HG03045 (cell line): ENCODE results near the gene ADGRD1.

ENCODE experiments used
- ATAC-seq: cut with Tn5 transposase; IDR thresholded peaks from one replicate; pipeline ENCODE4 v1.9.1; 2021; ENCODE audit warnings: mild to moderate bottlenecking, moderate library complexity; ENCODE audit not compliant: unreplicated experiment

Gene ADGRD1

GRCh38 chr12:131130311-131130911 lies 176.7 kb downstream of the ADGRD1 start:
- ATAC-seq = no peak

- no peak for ATAC-seq
Measured at GRCh38 chr12:131131077-131131807, 177.5 kb downstream of the ADGRD1 start.

GRCh38 chr12:131131808-131132117 lies 178.1 kb downstream of the ADGRD1 start:
- ATAC-seq = no peak

DNA sequence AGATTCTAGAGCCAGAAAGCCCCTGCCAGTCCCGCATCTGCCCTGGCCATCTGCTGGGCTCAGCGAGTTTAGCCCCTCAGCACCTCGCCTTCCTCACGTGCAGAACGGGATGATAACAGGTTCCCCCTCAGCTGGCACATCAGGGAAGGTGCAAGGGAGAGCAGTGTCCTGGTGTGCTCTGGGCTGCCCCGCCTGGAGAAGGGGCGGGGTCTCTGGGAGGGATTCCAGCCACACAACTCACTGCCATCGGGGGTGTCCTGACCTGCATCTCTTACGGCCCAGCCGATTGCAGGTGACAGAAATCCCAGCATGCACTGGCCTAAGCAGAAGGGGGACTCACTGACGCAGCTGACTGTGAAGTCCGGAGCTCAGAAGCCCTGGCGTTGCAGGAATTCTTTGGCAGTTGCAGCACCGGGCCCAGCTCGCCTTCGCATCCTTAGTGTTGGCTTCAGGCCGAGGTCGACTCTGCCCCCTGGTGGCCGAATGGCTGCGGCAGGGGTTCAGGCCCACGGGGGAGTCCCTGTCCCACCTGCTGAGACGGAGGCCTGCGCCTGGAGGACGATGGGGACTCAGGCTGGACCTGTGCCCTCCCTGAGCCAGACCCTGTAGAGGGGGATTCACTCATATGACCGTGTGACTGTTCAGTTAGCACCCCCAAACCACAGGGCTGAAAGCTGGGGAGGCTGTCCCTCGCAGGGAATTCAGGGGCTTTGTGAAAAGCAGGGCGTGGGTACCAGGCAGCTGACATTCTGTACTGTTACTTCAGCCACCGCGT lies 178.6 kb downstream of the ADGRD1 start:
- peak; percentile 54 for ATAC-seq

GRCh38 chr12:131133015-131133905 lies 179.6 kb downstream of the ADGRD1 start:
- ATAC-seq = no peak

- ATAC-seq = no peak
Measured at GRCh38 chr12:131133994-131134393, 180.3 kb downstream of the ADGRD1 start.

DNA sequence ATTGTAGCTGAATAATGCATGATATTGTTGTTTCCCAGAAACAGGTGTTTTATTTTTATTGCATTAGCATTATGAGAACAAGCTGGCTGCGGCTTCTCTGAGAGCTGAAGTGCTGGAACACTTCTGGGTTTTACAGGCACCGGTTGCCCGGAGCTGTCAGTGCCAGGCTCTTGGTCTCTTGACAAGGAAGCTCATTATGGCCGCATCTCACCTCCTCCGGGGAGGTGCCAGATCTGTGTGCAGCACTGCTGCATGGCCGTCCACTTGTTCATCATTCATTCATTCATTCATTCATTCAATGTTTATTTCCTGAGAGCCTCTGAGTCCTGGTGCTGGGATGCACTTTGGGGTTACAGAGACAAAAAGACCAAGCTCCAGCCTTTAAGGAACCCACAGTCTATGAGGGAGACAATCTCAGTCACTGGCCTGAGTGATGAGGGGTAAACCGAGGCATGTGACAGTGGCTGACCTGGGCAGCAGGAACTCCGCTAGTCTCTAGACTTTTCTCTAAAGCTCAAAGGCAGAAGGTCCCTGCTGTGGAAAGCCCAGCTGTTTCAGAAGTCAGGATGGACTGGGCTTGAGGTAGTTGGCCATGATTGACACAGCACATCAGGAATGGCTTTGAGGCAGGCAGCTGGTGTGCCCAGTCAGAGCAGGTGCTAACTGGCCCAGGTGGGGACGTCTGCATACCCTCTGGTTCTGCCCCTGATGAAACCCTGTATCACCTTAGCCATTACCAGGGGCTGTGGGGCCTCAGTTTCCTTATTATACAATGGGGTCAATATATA lies 181.0 kb downstream of the ADGRD1 start:
- ATAC-seq = no peak

- no peak for ATAC-seq
Measured at GRCh38 chr12:131135311-131135785, 181.6 kb downstream of the ADGRD1 start.

DNA sequence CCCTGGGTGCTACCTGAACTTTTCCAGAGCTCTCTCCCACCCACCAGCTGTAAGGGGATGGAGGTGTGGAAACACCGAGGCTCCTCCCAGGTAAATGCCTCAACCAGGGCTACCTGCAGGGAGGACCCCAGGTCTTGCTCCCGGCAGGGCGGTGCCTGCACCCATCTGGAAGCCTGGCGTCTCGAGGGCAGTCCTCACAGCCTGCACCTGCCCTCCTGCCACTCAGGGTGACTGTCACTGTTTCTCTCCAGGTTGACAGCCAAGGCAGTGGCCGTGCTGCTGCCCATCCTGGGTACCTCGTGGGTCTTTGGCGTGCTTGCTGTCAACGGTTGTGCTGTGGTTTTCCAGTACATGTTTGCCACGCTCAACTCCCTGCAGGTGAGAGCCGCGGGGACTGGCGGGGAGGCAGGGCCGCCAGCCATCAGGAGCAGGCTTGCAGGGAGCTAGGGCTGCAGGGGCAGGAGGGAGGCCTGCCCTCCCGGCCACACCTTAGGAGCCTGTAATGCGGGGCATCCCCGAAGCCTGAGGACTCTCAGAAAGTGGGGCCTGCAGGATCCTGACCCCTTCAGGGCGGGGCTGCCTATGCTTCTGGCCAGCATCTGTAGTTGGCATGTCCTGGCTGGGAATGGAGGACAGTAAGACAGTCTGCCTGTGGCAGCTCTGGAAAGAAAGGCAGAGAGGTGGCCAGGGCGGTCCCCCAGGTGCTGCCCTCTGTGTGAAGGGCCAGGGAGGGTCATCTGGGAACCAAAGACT lies 182.3 kb downstream of the ADGRD1 start:
- no peak for ATAC-seq

GRCh38 chr12:131136539-131136872 lies 182.8 kb downstream of the ADGRD1 start:
- ATAC-seq = no peak

DNA sequence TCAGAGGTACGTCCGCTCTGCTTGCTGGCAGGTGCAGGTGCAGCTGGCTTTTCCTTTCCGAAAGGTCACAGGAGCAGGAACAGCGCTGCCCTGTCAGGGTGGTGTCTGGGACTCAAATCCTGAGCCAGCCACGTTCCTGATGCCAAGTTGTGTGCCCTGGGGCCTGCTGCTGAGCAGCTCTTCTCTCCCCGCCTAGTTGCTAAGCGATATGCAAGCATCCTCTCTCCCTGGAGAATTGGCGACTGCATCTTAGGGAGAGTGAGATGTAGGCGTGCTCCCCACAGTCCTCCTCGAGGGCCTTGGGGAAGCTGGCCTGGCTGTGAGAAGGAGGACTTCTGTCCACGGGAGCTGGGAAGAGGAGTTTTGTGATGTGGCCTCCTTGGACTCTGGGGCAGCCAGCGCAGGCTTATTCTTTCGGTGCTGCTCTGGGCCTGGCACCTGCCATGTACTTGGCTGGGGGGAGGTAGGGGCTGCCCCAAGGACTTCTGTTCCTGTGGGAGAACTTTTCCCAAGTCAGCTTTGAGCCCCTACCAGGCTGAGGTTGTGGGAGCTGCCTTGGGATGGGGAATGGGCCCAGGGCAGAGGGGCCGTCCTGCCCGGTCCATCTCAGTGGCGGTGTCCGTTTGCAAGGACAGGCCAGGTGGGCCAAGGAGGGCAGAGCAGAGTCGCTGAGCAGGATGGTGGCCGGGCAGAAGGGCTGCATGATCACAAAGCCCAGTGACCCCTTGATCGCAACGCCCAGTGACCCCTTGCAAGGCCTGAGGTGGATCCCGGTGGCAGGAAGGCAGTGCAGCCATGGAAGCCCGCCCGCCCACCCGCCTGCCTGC lies 183.5 kb downstream of the ADGRD1 start:
- no peak for ATAC-seq

DNA sequence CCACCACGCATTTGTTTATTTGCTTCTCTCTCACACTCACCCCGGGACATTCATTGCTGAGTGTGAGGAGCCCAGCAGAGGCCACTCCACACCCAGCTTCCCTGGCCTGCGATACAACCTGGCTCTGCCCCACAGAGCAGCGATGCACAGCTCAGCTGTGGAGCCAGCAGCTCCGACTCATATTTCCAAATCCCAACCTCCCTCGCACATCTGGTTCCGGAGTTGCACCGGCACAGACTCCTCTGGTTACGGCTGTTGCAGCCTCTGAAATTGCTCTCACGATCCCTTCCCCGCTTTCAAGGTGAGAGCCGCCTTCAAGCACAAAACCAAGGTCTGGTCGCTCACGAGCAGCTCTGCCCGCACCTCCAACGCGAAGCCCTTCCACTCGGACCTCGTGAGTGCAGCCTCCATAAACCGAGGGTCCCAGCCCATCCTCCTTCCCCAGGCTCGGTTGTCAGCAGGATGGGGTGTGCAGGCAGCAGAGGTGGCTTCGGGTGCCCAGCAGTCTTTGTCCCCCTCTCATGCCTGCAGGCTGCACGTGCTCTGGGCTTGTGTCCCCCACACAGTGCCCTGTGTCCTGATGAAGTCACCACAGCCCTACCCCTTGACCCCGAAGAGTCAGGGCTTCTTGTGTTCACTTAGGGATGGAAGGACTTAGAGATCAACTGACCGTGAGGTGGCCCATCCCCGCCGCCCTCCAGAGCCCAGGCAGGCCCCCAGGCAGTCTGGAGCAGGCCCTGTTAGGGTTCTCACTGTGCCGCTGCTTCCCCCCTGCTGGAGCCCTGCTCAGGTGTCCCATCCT lies 184.3 kb downstream of the ADGRD1 start:
- no peak for ATAC-seq

DNA sequence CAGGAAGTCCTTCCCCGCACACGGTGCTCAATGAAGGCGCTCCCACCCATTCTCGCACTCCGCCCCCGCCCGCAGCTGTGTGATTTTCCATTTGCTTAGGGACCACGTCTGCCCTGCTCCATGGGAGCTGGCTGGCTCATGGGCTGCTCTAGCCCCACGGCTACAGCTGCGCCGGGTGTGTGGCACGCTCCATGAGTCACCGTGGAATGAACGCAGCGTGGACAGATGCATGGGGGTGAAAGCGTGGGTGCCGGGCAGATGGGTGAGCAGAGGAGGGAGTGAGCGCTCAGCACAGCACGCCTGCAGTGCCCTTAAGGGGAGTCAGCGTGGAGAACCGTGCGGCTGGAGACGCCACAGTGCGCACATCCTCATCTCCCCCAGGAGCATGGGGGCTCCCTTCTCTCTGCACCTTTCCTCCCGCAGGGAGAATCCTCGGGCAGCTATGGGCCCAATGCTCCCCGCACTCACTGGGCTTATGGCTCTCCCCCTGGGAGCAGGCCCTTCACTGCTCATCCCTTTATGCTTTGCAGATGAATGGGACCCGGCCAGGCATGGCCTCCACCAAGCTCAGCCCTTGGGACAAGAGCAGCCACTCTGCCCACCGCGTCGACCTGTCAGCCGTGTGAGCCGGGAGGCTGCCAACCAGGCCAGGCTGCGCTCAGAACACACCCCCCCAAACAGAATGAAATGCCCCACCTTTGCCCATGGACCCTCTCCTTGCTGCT lies 185.1 kb downstream of the ADGRD1 start:
- no peak for ATAC-seq

DNA sequence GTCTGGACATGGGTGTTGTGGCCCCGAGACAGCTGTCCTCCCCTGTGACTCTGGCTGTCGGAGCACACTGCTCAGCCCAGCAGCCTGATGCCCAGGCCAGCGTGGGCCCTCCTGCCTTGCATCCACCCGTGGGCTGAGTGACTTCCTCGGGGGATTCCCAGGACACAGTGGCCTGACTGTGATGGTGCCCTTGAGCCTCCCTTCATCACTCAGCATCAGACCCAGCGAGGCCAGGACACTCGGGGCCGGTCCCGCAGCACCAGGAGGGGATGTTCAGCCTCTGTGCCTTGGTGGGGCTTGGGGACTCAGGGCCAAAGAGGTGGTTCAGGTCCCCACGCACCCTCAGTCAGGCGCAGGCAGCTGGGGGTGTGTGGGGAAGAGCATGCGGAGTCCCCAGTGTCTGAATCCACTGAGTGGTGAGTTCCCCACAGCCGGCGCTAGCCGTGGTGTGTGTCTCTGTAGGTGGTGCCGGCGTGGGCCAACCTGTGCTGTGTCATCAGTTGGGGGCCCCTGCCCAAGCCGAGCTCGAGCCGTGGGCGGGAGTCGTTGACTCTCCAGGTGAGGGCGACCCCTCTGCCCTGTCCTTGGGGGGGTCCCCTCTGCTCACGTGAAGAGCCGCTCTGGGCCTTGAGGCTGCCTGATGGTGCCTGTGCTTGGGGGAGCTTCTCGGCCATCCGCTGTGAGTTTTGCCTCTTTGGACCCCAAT lies 185.8 kb downstream of the ADGRD1 start:
- no peak for ATAC-seq

- no peak for ATAC-seq
Measured at GRCh38 chr12:131140069-131140435, 186.3 kb downstream of the ADGRD1 start.

DNA sequence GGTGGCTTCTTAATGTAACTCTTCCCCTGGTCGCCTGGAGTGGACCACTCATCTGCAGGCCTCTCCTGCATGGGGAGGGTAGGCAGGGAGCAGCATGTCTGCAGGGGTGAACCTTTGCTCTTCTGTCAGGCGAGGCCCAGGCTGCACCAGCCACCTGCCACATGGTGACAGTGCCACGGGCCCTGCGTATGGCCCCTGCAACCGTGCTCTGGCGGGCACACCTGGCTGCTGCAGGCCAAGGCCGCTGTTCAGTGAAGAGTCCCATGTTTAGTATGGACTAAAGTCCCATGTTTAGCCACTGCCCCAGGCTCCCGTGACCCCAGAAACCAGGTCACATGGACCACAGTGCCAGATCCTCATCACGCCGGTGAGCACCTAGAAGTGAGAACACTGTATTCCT lies 187.0 kb downstream of the ADGRD1 start:
- ATAC-seq = no peak

DNA sequence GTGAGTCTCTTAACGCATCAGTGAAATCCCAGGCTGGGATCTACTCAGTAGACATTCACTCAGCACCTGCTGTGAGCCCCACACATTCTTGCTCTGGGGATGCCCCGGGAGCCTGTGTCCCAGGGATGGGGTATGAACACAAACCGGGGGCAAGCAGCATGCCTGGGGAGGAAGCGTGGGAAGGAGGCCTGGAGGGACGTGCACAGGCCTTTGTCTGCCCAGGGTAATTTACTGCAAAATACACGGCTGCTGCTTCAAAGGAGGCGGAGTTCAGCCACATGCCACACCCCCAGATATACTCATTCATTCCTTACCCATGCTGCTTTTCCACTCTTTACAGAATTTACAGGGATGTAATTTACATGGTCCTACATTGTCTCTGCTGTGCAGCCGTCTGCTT lies 187.8 kb downstream of the ADGRD1 start:
- no peak for ATAC-seq
